Karpas-422 (cell line): ENCODE data around the gene ZDHHC24. TPM values are rescaled to one million over a fixed set of nuclear protein-coding genes. Genes with fewer than 3 reads are reported as not detected.

Source experiments
- DNase-seq: peaks from one replicate; pipeline ENCODE4 v3.0.0-alpha.2; 2015
- H2AFZ ChIP-seq: fragments of 200-600 bp; sonication (generic); 2 replicates; pipeline ENCODE4 v1.6.1; 2014; ENCODE audit warnings: antibody characterized with exemption, low read length, mixed read lengths
- H3K27ac ChIP-seq: fragments of 200-600 bp; sonication (generic); 2 replicates; pipeline ENCODE4 v1.5.1; 2014; ENCODE audit warnings: mild to moderate bottlenecking, low read length, moderate library complexity
- H3K27me3 ChIP-seq: fragments of 200-600 bp; sonication (generic); 2 replicates; pipeline ENCODE4 v1.6.1; 2014; ENCODE audit warnings: low read length, mixed read lengths
- H3K36me3 ChIP-seq: fragments of 200-600 bp; sonication (generic); 2 replicates; pipeline ENCODE4 v1.6.1; 2014; ENCODE audit warnings: low read length, mixed read lengths; ENCODE audit not compliant: insufficient read depth
- H3K4me1 ChIP-seq: fragments of 200-600 bp; sonication (generic); 2 replicates; pipeline ENCODE4 v1.6.1; 2014; ENCODE audit warnings: mild to moderate bottlenecking, low read length, mixed read lengths
- H3K4me2 ChIP-seq: fragments of 200-600 bp; sonication (generic); 2 replicates; pipeline ENCODE4 v1.6.1; 2014; ENCODE audit warnings: low read length, low read depth, mild to moderate bottlenecking; ENCODE audit not compliant: poor library complexity, severe bottlenecking
- H3K4me3 ChIP-seq: fragments of 200-600 bp; sonication (generic); 2 replicates; pipeline ENCODE4 v1.5.1; 2014; ENCODE audit warnings: mild to moderate bottlenecking, antibody characterized with exemption, low read length, mixed read lengths
- H3K79me2 ChIP-seq: fragments of 200-600 bp; sonication (generic); 2 replicates; pipeline ENCODE4 v1.6.1; 2014; ENCODE audit warnings: mild to moderate bottlenecking, low read length, mixed read lengths
- H3K9ac ChIP-seq: fragments of 200-600 bp; sonication (generic); 2 replicates; pipeline ENCODE4 v1.6.0; 2014; ENCODE audit warnings: low read length
- H3K9me2 ChIP-seq: fragments of 200-600 bp; sonication (generic), shearing (Covaris generic); replicated peaks from 2 replicates; pipeline ENCODE4 v1.6.0; 2014; ENCODE audit warnings: mild to moderate bottlenecking, low read length, moderate library complexity; ENCODE audit not compliant: insufficient read depth
- H3K9me3 ChIP-seq: fragments of 300-700, 200-600 bp; sonication (generic); 2 replicates; pipeline ENCODE4 v1.6.1; 2014; ENCODE audit warnings: low read length, mixed read lengths
- H4K20me1 ChIP-seq: fragments of 200-600 bp; sonication (generic); 2 replicates; pipeline ENCODE4 v1.6.1; 2014; ENCODE audit warnings: mild to moderate bottlenecking, antibody characterized with exemption, low read length, low read depth; ENCODE audit not compliant: insufficient read depth
- total RNA-seq: library from RNA; depleted of rRNA; stranded (reverse); fragments of >200 nt; shearing (Covaris generic); gene quantifications from 2 replicates; pipeline ENCODE4 v1.2.3, GENCODE V29; 2014; ENCODE audit warnings: low replicate concordance; rRNA removed

The ZDHHC24 gene, protein sequence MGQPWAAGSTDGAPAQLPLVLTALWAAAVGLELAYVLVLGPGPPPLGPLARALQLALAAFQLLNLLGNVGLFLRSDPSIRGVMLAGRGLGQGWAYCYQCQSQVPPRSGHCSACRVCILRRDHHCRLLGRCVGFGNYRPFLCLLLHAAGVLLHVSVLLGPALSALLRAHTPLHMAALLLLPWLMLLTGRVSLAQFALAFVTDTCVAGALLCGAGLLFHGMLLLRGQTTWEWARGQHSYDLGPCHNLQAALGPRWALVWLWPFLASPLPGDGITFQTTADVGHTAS
- 22.2 and 35.0 TPM in 2 replicates for total RNA-seq

- peaks cover 40% of the 10 kb centered on the region for H3K4me1 ChIP-seq
- H2AFZ ChIP-seq: peak within 1 kb of the TSS; percentile 70; the same call in 1 of the 2 replicates
- DNase-seq: peak; percentile 97
- H3K9ac ChIP-seq: peak within 1 kb of the TSS; percentile 96
- H3K9me3 ChIP-seq: no peaks in the 10 kb centered on the region
- H3K9me2 ChIP-seq: no peaks in the 10 kb centered on the region
- peak within 1 kb of the TSS; percentile 97 for H3K4me3 ChIP-seq
- peak within 1 kb of the TSS; percentile 93 for H3K4me2 ChIP-seq
- H3K27ac ChIP-seq: peak within 1 kb of the TSS; percentile 76
- 0 out of 2 replicates have a peak, but pooled peaks cover 4% of the 10 kb centered on the region for H4K20me1 ChIP-seq
- no peaks in the 10 kb centered on the region; the same call in 1 of the 2 replicates for H3K36me3 ChIP-seq
- peaks cover 8% of the 10 kb centered on the region for H3K79me2 ChIP-seq
- H3K27me3 ChIP-seq: no peaks in the 10 kb centered on the region
Observed at GRCh38 chr11:66545701-66546367, at the start of gene ZDHHC24. TSS of gene ZDHHC24 (minus strand) at chr11:66546048. CDS start at chr11:66546003, 45 bp downstream.

GRCh38 chr11:66595245-66595904 is 49.5 kb upstream of the ZDHHC24 start:
- DNase-seq: no peak
- no peaks in the 10 kb centered on the region for H3K27me3 ChIP-seq
- H3K9ac ChIP-seq: peak overlapping the region; percentile 43

GRCh38 chr11:66593650-66594049 is 47.8 kb upstream of the ZDHHC24 start:
- Histone ChIP-seq H2AFZ (no peak overlapping the region), H3K4me3 (peak overlapping the region; percentile 98), H3K36me3 (no peaks in the 10 kb centered on the region), H3K9me2 (no peaks in the 10 kb centered on the region), H3K27me3 (no peaks in the 10 kb centered on the region), H3K9ac (peak overlapping the region; percentile 98), H3K79me2 (peaks cover 17% of the 10 kb centered on the region), H3K4me2 (peak overlapping the region; percentile 97), H4K20me1 (no peaks in the 10 kb centered on the region), H3K9me3 (no peaks in the 10 kb centered on the region), H3K27ac (no peak overlapping the region), H3K4me1 (peaks cover 28% of the 10 kb centered on the region)
- DNase-seq: no peak

More at GRCh38 chr11:66595245-66595904, 49.5 kb upstream of the ZDHHC24 start:
- Histone ChIP-seq H3K27ac (0 out of 2 replicates have a peak overlapping the region, but pooled peaks have one; percentile 10), H3K36me3 (0 out of 2 replicates have a peak, but pooled peaks cover 3% of the 10 kb centered on the region), H3K4me3 (peak overlapping the region; percentile 26; the same call in 1 of the 2 replicates), H3K9me2 (no peaks in the 10 kb centered on the region), H3K4me1 (peaks cover 32% of the 10 kb centered on the region), H3K4me2 (peak overlapping the region; percentile 50), H3K9me3 (no peaks in the 10 kb centered on the region), H4K20me1 (no peaks in the 10 kb centered on the region), H2AFZ (no peak overlapping the region), H3K79me2 (peaks cover 17% of the 10 kb centered on the region)

DNA sequence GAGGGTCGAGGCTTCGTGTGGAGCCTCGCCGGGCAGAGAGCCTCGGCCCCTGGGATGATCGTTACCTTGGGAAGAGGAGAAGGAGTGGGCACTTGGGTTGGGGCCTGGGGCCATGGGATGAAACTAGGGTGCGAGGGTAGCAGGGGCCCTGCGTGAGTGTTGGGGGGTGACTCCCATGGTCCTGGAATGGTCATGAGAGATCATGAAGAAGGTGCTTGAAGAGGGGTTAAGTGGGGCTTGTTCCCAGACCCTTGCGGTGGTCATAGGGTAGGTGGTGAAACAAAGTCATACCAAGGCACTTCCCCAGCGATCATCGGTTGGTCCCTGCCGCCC is 47.4 kb upstream of the ZDHHC24 start:
- H3K36me3 ChIP-seq: no peaks in the 10 kb centered on the region
- peak overlapping the region; percentile 97 for H2AFZ ChIP-seq
- H4K20me1 ChIP-seq: no peaks in the 10 kb centered on the region
- H3K79me2 ChIP-seq: peaks cover 17% of the 10 kb centered on the region
- peak overlapping the region; percentile 98 for H3K4me3 ChIP-seq
- peaks cover 28% of the 10 kb centered on the region for H3K4me1 ChIP-seq
- H3K9ac ChIP-seq: peak overlapping the region; percentile 98
- no peaks in the 10 kb centered on the region for H3K9me3 ChIP-seq
- H3K27ac ChIP-seq: no peak overlapping the region; the same call in 1 of the 2 replicates
- peak overlapping the region; percentile 97 for H3K4me2 ChIP-seq
- no peaks in the 10 kb centered on the region for H3K9me2 ChIP-seq
- no peak for DNase-seq
- H3K27me3 ChIP-seq: no peaks in the 10 kb centered on the region

DNA sequence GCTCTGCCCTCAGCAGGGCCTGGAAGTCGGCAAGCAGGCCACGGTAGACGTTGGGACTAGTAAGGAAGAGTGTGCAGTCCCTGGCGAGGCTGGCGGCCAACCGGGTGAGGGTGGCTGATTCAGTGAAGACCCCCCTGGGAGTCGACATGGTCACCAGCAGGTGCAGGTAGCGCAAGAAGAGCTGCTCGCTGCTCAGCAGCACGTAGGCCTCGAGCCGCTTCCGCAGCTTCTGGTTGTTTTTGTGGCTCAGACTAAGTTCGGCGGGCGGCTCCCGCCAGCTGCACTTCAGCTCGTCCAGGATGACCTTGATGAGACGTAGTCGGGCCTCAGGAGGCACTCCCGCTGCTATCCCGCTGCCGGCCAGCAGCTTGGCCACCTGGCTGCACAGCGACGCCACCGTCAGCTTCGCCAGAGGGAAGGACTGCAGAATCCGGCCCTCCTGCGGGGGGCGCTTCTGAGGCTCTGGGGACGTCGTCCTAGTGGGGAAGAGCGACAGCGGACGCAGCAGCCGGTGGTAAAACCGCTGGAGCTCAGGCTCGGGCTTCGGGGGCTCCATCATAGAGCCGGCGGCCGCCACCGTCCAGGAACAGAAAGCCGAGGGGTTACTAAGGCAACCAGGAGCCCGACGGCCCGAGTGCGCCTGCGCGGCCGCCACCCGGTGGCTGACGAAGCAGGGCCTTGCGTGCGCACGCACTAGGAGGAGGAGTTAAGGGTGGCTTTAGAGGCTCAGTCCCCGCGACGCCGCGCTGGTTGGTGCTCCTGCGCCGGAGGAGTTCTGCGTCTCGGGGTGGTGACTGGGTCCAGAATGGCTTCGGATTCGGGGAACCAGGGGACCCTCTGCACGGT is 46.8 kb upstream of the ZDHHC24 start, which contains the start of the genes CCDC87 and CCS:
Gene CCDC87 (minus strand): TSS at position 607 of the 846 bp plus-strand sequence. CDS start 48 bp downstream, at position 559.
Gene CCS (plus strand): TSS at position 729 of the 846 bp plus-strand sequence. CDS start 77 bp downstream, at position 806.
- H3K9me3 ChIP-seq: no peaks in the 10 kb centered on the region
- no peaks in the 10 kb centered on the region for H3K27me3 ChIP-seq
- H3K27ac ChIP-seq: no peak within 1 kb of the TSS; the same call in 1 of the 2 replicates
- no peaks in the 10 kb centered on the region for H4K20me1 ChIP-seq
- H3K4me2 ChIP-seq: peak within 1 kb of the TSS; percentile 97
- peak within 1 kb of the TSS; percentile 97 for H2AFZ ChIP-seq
- H3K4me1 ChIP-seq: peaks cover 28% of the 10 kb centered on the region
- peak within 1 kb of the TSS; percentile 98 for H3K9ac ChIP-seq
- peaks cover 17% of the 10 kb centered on the region for H3K79me2 ChIP-seq
- H3K9me2 ChIP-seq: no peaks in the 10 kb centered on the region
- H3K4me3 ChIP-seq: peak within 1 kb of the TSS; percentile 98
- H3K36me3 ChIP-seq: no peaks in the 10 kb centered on the region
- peak; percentile 99 for DNase-seq

DNA sequence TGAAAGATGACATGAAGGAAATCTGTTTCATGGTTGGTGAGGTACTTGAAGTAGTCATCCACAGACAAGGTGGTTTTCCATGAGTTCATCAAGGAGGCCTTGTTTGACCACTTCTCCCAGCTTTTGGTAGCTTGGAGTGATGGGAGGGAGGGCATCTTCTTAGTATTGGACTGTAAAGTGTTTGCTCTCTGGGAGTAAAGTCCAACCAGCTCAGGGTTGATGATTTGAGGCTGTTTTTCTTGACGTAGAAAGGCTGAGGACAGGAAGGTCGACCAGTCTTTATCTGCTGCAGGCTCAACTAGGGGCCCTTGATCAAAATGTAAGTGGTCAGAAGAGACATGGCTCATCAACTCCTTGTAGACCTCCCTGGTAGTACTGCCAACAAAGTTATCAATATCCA is 45.3 kb upstream of the ZDHHC24 start:
- DNase-seq: no peak
- Histone ChIP-seq H3K4me3 (no peak overlapping the region), H3K27ac (no peak overlapping the region), H3K9ac (no peak overlapping the region), H3K9me3 (no peaks in the 10 kb centered on the region), H4K20me1 (no peaks in the 10 kb centered on the region), H2AFZ (no peak overlapping the region), H3K79me2 (peaks cover 17% of the 10 kb centered on the region), H3K4me1 (peaks cover 28% of the 10 kb centered on the region), H3K36me3 (no peaks in the 10 kb centered on the region), H3K4me2 (no peak overlapping the region), H3K27me3 (no peaks in the 10 kb centered on the region), H3K9me2 (no peaks in the 10 kb centered on the region)

DNA sequence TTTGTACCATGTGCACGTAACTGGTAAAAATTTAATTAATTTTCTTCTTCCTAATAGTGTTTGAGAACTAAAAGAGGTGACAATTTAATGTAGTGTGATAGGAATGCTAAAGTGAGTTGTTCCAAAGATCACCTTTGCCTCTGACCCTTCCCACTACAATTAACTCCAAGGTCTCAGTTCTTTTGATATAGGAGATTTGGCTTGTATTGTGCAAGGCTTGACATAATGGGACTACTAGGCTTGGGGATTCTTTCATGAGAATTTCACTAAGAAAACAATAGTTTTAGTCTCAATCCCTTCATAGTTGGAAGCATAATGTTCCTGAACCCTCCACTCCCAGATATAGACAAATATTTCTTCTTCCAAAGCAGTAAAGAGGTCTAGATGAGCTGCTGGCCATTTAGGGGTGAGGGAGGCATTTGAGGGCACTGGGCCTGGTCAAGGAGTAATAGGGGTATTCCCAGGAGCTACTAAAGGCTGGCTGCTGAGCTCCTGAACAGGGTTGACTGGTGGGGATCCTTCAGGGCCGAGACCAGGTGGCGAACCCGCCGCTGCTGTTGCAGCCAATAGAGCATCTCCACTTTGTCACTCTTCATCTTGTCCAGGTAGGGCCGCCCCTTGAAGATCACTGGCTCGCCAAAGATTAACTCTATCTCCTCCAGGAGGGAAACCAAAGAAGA is 44.3 kb upstream of the ZDHHC24 start:
- Histone ChIP-seq H3K9ac (no peak overlapping the region), H3K27ac (no peak overlapping the region), H2AFZ (no peak overlapping the region), H3K36me3 (no peaks in the 10 kb centered on the region), H3K9me3 (no peaks in the 10 kb centered on the region), H4K20me1 (no peaks in the 10 kb centered on the region), H3K27me3 (no peaks in the 10 kb centered on the region), H3K79me2 (peaks cover 14% of the 10 kb centered on the region), H3K4me3 (no peak overlapping the region), H3K4me1 (peaks cover 23% of the 10 kb centered on the region), H3K9me2 (no peaks in the 10 kb centered on the region), H3K4me2 (no peak overlapping the region)
- DNase-seq: no peak
